SU-DHL-6 (cell line): ENCODE results near the gene ONECUT3.

Experiments
- EZH2phosphoT487 ChIP-seq: fragments of 200-600 bp; sonication (generic), shearing (Covaris generic); conservative IDR thresholded peaks from 2 replicates; pipeline ENCODE4 v1.6.1; 2018; ENCODE audit warnings: mild to moderate bottlenecking, antibody characterized with exemption, low read length, moderate library complexity, mixed read lengths
- TF ChIP-seq, protein P1 (sequence below): fragments of 200-600 bp; sonication (generic); IDR thresholded peaks from one replicate; pipeline ENCODE4 v1.5.1; 2017; ENCODE audit warnings: antibody characterized with exemption, mild to moderate bottlenecking, low read length, moderate library complexity; ENCODE audit not compliant: insufficient read depth, poor library complexity, severe bottlenecking

DNA sequence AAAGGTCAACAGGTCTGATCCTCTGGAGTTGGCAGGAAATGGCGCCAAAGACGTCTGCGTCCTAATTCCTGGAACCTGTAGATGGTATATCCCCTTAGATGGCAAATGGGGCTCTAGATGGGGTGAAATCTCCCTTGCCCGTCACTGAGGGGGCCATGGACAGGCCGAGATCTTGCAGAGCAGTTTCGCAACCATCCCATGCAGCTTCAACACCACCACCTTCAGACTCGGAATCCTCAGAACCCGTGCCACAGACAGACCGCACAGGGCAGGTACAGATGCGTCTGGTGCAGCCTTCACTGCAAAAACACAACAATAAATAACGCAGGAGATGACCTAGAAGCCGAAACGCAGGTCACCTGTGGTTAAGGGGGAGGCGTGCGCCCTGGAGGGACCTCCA is 77.3 kb downstream of the ONECUT3 start:
- TF ChIP-seq EZH2phosphoT487: no peak
- TF ChIP-seq, protein P1, sequence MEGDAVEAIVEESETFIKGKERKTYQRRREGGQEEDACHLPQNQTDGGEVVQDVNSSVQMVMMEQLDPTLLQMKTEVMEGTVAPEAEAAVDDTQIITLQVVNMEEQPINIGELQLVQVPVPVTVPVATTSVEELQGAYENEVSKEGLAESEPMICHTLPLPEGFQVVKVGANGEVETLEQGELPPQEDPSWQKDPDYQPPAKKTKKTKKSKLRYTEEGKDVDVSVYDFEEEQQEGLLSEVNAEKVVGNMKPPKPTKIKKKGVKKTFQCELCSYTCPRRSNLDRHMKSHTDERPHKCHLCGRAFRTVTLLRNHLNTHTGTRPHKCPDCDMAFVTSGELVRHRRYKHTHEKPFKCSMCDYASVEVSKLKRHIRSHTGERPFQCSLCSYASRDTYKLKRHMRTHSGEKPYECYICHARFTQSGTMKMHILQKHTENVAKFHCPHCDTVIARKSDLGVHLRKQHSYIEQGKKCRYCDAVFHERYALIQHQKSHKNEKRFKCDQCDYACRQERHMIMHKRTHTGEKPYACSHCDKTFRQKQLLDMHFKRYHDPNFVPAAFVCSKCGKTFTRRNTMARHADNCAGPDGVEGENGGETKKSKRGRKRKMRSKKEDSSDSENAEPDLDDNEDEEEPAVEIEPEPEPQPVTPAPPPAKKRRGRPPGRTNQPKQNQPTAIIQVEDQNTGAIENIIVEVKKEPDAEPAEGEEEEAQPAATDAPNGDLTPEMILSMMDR: no peak
